Measurements from ENCODE around the gene SLC24A4.
A peak's percentile ranks its signal among the peaks of the same experiment; 100 is the strongest.
"Not testable (repeated sequence)": the region's sequence is repeated elsewhere in the genome, so short reads cannot be mapped to it uniquely, and the experiment has no call there.

The SLC24A4 gene

GRCh38 chr14:92373336-92373735 is 50.4 kb downstream of the SLC24A4 start:
- no peak for DNase-seq

DNA sequence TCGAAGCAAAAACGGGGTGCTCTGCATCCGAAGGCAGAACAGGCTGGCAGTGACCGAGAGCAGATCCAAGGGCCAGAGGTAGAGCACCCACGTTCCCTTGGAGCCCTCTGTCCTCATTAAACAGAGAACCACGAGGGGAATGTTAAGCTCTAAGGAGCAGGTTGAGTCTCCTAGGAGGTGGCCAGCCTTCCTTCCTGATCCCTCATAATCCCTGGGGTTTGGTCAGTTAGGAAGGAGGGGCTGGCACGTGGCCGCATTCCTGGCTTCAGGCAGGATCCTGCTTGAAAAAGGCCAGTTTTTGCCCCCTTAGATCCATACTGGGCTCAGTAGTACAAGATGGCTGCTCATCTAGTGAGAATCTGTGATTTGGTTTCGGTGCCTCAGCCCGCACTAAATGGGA is 57.2 kb downstream of the SLC24A4 start:
- no peak for DNase-seq

DNA sequence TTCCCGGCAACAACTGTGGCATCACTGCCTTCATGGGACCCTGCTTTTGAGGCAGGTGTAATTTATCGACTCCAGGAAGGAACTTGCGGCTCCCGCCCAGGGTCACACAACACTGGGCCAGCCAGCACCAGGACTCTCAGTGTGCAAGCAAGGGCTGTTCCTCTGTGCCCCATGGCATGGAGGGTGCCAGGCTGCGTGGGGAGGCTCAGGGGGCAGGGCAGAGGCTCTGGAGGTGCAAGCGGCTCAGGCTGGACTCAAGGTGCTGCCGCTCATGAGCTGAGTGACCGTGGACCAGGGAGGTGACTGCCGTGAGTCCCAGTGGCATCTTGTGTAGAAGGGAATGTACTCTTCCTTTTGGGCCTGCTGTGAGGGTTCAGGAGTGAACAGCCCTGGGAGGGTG is 57.6 kb downstream of the SLC24A4 start:
- no peak for DNase-seq

DNA sequence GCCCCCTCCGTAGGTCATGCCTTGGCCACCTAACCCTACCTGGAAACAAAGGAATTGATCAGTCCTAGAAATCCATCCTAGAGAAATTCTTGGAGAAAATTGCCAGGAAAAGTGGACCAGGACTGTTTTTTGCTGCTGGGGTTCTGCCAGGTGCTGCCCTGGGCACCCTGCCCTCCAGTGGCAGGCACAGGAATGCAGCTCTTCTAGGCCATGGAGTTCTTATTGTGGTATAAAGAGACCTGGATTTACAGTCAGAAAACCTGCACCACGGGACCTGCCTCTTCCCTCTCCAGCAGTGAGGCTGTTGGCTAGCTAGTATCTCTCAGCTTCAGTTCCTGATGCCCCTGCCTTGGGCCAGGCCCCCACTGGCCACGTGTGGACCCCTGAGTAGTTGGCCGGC is 59.7 kb downstream of the SLC24A4 start:
- no peak for DNase-seq

GRCh38 chr14:92383805-92384204 is 60.8 kb downstream of the SLC24A4 start:
- no peak for DNase-seq

GRCh38 chr14:92384461-92385133 is 61.6 kb downstream of the SLC24A4 start:
- no peak for DNase-seq

DNA sequence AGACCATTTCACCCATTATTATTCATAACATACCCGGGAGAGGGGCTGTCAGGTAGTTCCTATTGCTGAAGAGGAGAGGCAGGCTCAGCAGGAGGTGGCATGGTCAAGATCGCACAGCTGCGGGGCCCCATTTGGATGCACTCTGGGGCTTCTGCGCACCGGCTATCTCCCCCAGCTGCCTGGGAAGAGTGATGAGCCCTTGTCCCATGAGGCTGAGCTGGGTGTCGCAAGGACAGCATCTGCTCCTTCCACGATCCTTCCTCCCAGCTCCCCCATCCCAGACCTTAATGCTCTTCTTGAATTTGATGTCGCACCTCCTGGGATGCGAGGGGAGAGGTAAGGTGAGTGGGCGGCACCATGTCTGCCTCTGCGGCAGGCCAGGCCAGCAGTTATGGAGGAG is 62.6 kb downstream of the SLC24A4 start:
- DNase-seq, result no peak

DNA sequence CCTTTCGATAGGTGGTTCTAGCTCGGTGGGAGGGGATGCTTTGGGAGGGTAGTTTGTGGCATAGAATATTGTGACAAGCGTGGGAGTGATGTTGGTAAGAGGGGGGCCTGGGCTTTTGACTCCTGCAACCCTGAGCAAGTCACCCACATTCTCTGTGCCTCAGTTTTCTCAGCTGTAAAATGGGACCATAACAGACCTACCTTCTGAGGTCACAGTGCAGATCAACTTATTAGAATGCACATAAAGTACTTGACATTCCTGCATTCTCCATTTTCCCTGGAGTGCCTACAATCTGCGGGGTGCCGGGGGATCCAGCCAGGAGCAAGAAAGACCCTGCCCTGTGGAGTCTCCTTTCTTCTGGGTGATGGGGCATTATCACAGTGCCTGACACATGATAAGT is 63.2 kb downstream of the SLC24A4 start:
- DNase-seq, result no peak

GRCh38 chr14:92386637-92387036 is 63.7 kb downstream of the SLC24A4 start:
- DNase-seq, result no peak

- no peak for DNase-seq
Measured at GRCh38 chr14:92387578-92387977, 64.6 kb downstream of the SLC24A4 start.

- no peak for DNase-seq
Measured at GRCh38 chr14:92389598-92390158, 66.7 kb downstream of the SLC24A4 start.

GRCh38 chr14:92391726-92392125 is 68.8 kb downstream of the SLC24A4 start:
- no peak for DNase-seq

DNA sequence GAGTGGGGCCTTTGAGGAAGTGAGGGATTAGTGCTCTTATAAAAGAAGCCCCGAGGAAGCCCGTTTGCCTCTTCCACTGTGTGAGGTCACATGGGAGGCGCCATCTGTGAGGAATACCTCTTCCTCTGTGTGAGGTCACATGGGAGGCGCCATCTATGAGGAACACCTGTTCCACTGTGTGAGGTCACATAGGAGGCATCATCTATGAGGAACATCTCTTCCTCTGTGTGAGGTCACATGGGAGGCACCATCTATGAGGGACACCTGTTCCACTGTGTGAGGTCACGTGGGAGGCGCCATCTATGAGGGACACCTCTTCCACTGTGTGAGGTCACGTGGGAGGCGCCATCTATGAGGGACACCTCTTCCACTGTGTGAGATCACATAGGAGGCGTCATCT is 69.7 kb downstream of the SLC24A4 start:
- DNase-seq, result no peak

DNA sequence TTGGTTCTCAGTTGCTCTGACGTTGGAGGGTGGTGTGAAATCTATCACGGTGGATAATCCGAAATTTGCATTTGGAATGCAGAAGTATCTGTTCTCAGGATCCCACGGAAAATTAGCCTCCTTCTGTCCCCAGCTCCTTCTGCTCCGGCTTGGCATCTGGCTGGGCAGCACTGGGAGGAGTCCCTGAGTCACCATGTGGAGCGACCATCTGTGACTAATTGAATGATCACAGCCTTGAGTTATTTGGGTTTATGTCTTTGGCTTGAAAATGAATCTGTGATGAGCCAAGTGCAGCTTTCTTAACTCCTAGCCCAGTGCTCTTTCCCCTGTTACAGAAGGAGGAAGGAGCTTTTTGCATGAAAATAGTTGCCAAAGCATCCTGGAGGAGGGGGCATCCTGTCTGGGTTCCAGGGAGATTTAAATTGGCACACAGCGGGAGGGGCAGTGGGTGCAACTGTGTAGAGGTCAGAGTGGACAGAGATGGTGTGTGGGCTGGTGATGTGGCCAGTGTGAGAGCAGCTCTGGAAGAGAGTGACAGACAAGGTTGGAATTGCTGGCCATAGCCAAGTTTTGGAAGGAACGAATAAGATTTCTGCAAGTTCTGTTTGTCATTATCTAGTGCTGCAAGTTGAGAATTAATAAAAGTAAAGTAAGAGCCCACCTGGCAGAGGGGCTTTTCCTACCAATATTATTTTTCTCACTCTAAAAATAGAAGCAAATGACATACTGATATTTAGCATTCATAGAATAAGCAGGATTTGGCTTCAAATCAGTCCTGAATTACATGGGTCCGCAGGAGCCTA is 74.4 kb downstream of the SLC24A4 start:
- DNase-seq, result peak in 1 of 2 experiments; percentile 50

DNA sequence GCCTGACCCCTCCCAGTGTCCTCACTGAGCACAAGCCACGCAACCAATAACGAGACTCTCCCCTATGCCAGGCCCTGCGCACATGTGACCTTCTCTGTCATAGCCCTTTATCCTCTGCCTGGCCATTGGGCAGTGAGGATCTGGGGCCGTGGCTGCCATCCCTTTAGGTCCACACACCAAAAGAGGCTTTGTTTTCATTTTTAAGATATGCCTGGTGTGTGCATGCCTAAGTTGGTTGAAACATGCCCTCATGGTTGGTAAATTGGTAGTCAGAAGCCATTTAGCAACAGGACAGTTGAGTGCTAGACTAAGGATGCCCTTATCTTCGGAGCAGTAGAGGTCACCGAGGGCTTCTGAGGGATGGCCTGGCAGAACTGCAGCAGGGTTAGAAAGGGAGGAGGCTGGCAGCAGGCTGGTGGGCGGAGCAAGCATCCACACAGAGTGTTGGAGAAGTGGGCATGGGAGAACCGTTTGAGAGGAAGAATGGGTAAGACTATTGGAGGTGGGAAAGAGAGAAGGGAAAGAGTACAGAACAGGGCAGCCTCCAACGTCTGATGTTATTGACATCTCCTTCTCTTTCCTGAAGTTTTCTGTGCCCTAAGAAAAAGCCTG is 75.1 kb downstream of the SLC24A4 start:
- DNase-seq, result no peak

DNA sequence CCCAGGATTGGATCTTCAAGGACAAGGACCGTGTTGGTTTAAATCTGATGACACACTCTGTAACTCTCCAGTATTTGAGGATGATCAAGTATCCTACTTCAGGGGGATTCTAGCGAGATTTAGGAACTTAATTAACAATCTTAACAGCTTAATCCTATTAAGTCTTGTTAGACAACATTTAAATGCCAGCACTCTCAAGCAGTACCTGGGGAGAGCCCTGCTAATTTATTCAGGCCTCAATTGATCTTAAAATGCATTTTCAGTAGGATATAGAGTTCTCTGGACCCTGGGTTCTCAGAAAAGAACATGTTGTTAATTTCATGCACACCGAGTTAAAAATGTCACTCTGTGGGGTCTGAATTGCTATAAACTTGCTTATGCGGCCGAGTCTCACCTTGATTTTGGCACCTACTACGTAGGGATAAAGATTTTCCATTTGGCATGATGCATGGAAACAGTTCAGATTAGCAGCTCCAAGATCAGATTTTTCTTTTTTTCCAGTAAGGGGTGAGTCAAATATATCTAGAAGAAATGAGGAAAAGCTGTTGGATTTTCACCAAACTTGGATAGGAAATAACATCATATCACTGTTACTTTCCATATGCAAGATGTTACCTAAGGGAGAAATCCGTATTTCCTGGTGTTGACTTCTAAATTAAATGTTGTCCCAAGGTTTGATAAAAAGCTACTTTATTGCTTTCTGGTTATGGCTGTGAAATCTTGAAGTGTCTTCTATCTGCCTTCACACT is 76.1 kb downstream of the SLC24A4 start:
- no peak for DNase-seq

DNA sequence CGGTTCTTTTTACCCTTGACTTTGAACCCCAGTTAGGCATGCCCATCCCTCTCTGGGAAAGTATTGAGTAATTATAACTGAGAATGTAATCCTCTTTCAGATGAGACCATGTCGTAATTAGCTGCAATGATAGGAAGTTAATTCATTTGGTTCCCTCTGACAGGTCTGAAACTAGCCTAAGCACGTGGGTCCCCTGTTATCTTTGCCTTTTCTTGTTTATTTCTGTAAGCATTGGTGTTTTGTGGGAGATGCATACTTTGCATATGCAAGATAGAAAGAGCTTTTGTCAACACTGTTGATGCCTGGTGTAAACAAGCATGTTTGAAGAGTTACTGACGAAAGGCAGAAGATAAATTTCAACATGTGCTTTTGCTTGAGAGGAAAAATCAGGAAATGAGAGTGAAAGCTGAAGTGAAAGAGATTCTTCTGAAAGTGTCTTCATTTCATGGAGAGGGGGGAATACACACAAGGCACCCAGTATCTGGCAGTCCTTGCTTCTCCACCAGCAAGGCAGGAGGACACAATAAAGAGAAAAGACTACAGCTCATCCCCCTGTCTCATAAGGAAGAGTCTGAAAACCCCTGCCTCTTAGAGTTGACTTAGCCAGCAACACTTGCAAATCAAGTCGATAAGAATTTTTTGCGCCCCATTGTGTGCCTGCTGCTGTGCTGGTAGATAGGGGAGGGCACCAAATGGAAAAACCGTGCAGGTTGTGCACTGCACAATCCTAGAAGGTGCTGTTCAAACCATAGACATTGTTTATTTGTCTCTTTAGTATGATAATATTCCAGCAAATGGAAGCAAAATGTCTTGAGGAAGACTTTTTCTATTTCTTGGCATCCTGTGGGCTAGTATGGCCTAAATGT is 77.8 kb downstream of the SLC24A4 start:
- DNase-seq, result no peak

DNA sequence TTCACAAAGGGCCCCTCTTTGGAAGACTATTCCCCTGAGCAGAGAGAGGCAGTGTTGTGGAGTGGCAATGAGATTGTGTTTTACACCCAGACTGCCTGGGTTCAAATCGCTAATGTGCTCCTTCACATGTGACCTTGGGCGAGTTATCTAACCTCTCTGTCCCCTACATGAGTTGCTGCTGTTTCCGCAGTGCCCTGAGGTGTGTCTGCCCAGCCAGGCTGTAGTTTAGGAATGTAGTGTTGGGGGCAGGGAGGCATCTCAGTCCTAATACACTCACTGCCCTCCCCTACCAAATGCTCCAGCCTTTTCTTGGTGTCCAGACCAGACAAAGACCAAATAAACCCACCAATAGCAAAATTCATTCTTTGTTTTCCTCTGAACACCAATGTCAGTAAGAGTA is 78.6 kb downstream of the SLC24A4 start:
- no peak for DNase-seq

DNA sequence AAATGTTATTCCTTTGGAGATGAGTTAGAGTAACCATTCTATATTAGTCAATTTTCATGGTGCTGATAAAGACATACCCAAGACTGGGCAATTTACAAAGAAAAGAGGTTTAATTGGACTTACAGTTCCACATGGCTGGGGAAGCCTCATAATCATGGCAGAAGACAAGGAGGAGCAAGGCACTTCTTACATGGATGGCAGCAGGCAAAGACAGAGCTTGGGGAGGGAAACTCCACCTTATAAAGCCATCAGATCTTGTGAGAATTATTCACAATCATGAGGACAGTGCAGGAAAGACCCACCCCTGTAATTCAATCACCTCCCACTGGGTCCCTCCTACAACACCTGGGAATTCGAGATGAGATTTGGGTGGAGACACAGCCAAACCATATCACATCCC is 79.5 kb downstream of the SLC24A4 start:
- not testable (repeated sequence) for DNase-seq

GRCh38 chr14:92404018-92404417 is 81.1 kb downstream of the SLC24A4 start:
- DNase-seq, result no peak

GRCh38 chr14:92404421-92404820 is 81.5 kb downstream of the SLC24A4 start:
- DNase-seq, result no peak

DNA sequence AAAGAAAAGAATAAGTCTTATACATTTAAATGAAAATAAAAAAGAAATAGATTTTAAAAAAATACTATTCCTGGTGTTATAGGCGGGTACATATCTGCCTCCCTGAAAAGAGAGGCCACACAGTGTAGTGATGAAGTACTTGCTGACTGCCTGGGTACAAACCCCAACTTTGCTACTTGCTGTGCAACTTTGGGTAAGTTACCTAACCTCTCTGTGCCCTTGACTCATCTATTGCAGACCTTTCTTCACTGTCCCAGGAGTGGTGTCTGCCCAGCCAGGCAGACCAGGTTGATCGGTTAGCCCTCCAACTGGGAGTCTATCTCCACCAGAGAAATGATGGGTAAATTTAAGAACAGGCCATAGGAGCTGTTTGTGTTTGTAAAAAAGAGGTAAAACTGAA is 82.0 kb downstream of the SLC24A4 start:
- DNase-seq, result no peak

All from NCI-H446 (cell line).